ACHN (cell line): Measurements from ENCODE around the gene HLA-A.

Experiments used
- DNase-seq: peaks from one replicate; pipeline ENCODE4 v3.0.0-alpha.2; 2015
- in situ Hi-C: cut with HindIII; loops from 2 replicates; pipeline ENCODE4 v1.10.0; 2017; ENCODE audit warnings: low sequenced_read_pairs, low pct_ligation_motif_present, low pct_unique_long_range_greater_than_20kb

The HLA-A gene

GRCh38 chr6:29942275-29943052, at the start of gene HLA-A:
Gene HLA-A, plus strand, starts transcription at chr6:29942532. Its CDS starts 22 bp downstream, at chr6:29942554.
- DNase-seq = peak; percentile 92
- in situ Hi-C loops = no loop called here

- in situ Hi-C loops = no loop called here
- DNase-seq = no peak
Measured at GRCh38 chr6:29892696-29893095, 49.6 kb upstream of the HLA-A start.

- in situ Hi-C loops = no loop called here
- no peak for DNase-seq
Measured at GRCh38 chr6:29899281-29899680, 43.1 kb upstream of the HLA-A start.

DNA sequence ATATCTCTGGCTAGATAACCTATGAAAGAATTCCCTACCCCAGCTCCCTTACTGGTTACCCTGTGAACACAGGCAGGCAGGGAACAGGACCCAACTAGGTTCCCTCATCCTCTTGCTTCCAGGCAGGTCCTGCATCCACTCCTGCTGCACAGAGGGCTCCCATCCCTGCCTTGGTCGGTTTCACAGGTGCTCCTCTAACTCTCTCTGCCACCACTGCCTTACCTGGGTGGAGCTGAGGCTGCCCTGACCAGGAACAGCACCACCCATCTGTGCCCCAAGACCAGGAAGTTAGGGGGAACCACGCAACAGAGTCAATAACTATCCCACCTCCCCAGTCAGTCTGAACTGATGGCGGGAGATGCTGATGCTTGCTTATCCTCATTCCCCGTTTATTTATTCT, 37.0 kb upstream of the HLA-A start:
- DNase-seq = no peak
- in situ Hi-C loops = no loop called here

DNA sequence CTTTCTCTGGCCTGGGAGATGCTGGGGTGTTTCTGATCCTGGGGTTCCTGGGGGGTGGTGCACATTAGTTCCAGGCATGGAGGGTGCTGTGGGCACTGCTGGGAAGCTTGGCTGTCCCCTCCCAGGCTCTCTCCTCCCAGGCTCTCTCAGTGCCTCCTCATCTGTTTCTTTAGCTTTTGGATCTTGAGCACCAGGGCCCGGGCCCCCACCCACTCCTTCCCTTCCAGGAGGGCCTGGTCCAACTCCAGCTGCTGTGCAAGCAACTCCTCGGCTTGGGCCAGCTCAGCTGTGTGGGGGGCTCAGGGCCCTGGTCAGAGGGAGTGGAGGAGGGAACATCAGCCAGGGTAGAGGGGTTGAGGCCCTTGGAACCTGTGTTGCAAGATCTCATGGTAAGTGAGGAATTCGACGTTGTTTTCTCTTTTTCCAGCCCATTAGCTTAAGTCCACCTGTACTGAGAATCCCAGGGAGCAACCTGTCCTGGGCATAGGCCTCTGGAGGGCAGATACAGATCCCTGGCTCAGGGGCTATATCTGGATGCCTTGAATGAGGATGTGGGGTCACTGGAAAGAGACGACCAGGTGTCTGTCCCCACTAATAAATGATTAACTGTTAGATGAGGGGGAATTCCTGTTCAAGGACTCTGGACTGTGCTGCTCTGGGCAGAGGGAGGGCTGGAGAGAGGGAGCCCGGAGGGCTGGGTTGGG, 34.5 kb upstream of the HLA-A start:
- in situ Hi-C loops = no loop called here

GRCh38 chr6:29908341-29908662, 34.0 kb upstream of the HLA-A start:
- no peak for DNase-seq
- in situ Hi-C loops = no loop called here

More for the DNA sequence above, 34.5 kb upstream of the HLA-A start:
- DNase-seq = no peak

DNA sequence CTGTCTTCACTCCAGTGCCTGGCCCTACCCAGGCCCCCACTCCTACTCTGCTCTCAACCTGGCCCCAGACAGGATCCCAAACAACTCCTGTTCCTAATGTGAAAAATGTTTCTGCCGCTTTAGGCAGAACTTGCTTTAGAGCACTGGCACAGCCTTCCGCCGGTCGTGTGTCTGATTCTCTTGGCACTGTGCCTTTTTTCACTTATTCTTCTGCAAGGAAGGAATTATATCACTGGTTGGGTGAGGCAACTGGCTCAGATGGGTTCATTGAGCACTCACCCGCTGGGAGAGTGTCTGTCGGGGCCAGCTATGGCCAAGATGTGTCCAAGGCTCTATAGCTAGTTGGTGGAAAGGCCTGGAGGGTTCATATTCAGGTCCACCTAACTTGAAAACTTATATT, 33.6 kb upstream of the HLA-A start:
- in situ Hi-C loops = no loop called here

GRCh38 chr6:29909985-29910384, 32.3 kb upstream of the HLA-A start:
- DNase-seq = no peak
- in situ Hi-C loops = no loop called here

More for the DNA sequence above, 33.6 kb upstream of the HLA-A start:
- DNase-seq = no peak

DNA sequence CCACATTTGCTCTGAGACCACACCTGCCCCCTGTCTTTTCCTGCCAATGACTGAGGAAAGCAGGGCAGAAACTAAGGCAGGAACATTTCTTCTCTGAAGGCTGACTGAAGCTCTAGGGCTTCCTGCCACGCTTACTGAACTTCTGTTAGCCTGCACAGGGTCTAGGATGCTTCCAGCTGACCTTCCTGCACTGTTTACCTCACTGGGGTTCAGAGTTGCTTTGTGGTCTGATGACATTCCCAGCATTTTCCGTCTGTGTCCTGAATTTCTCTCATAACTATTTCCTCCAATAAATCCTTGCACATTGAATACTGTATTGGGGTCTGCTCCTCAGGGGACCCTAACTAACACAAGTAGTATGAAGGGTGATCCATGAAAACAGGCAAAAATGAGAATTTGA, 29.5 kb upstream of the HLA-A start:
- no peak for DNase-seq
- in situ Hi-C loops = no loop called here

DNA sequence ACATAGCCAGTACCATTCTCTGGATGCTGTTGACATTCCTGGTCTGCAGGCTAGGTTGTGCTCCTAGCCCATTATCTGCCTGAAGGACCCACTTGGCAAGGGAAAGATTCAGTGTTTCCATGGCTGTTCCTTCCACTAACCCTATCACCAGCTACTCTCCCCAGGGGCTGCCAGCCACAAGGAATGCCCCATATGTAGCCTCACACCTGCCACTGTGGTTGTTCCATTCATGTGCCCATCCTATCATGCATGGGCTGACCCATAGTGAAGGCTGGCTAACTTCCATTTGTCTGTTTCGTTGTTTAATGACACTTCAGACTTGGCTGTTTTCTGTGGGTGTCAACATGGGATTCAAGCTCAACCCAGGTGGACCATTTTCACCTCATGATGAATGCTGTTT, 25.6 kb upstream of the HLA-A start:
- no peak for DNase-seq
- in situ Hi-C loops = no loop called here

GRCh38 chr6:29917857-29918256, 24.5 kb upstream of the HLA-A start:
- DNase-seq = no peak
- in situ Hi-C loops = no loop called here

DNA sequence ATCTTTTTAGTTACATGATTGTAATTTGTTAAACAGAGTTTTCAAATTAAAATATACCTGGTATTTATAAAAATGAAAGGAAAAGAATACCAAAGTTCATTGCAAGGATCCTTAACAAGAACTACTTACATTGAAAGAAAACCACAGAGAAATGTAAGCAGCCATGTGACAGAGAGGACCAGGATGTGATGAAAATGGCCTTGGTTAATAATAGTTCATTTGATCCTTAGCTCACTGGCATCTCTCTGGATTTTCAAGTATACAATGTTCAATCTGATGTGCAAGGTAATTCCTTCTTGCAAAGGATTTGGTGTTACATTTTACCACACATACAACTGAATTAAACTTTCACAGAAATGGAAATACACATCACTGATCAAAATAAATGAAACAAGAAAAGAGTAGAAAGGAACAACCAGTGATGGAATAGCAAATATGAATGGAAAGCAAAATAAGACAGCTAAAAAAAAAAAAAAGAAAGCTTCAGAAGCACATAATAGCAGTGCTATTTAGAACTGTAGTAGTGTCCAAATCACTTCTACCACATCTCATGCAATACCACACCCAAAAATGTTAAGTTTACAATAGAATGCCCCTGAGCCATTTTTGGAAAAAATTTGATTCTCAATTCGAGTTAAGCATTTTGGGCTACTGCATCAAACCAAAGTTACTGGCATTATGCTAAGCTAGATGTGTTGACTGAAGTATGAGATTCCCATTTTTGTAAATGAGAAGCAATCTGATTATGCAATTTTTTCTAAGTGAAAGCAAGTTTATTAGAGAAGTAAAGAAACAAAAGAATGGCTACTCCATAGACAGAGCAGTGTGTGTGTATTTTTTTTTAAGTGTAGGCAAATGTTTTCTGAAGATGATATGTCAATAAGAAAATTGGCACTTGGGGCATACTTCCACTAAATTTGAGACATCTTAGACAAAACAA, 22.6 kb upstream of the HLA-A start:
- in situ Hi-C loops = no loop called here
- no peak for DNase-seq

DNA sequence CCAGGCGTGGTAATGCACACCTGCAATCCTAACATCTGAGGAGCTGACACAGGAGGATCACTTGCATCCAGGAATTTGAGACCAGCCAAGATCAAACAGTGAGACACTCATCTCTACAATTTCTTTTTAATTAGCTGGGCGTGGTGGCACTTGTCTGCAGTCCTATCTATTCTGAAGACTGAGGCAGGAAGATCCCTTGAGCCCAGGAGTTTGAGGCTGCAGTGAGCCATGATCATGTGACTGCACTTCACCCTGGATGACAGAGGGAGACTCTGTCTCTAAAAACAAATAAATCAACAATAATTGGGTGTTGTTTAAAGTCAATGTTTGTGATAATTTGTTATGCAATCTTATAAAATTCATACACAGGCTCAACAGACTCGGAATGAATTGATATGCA, 18.0 kb upstream of the HLA-A start:
- DNase-seq = no peak
- in situ Hi-C loops = no loop called here

GRCh38 chr6:29924731-29925130, 17.6 kb upstream of the HLA-A start:
- in situ Hi-C loops = no loop called here
- DNase-seq = no peak

DNA sequence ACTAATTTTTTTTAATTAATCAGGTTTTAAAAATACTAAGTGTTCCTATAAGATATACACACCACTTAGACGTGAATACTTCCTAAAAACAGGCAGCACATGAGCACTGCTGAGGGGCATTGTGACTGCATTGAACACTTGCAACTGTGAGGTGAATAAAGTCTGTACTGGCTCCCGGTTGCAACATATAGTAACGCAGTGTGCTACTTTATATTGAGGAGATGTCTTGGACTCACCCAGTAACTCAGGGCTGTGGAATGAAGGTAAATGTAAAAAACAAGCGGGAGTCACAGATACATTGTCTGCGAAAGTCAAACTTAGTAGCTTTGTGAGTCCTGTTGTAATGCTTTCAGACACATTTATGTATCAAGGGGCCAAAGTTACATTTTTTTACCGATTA, 17.0 kb upstream of the HLA-A start:
- in situ Hi-C loops = no loop called here
- no peak for DNase-seq

- no peak for DNase-seq
- in situ Hi-C loops = no loop called here
Measured at GRCh38 chr6:29925727-29926412, 16.5 kb upstream of the HLA-A start.

GRCh38 chr6:29926413-29927274, 15.7 kb upstream of the HLA-A start:
- in situ Hi-C loops = no loop called here
- DNase-seq = no peak

- DNase-seq = no peak
- in situ Hi-C loops = no loop called here
Measured at GRCh38 chr6:29927275-29927569, 15.1 kb upstream of the HLA-A start.
